ENCODE data around the gene SYNPO2. TPM values are rescaled to one million over a fixed set of nuclear protein-coding genes. Genes with fewer than 3 reads are reported as not detected.

SYNPO2 gene
- total RNA-seq (2021) (0.53 and 0.87 TPM in 2 replicates), Bru-seq, nascent RNA (percentile 23 among the genes with signal in this experiment), BruChase-seq, experiment 1, labeled RNA remaining after a 2-hour chase (percentile 24 among the genes with signal in this experiment), BruChase-seq, experiment 2, labeled RNA remaining after a 6-hour chase (percentile 24 among the genes with signal in this experiment)
- long read RNA-seq = 0 reads

GRCh38 chr4:118888666-118889311 lies at the start of gene SYNPO2:
TSS of gene SYNPO2 (plus strand) at chr4:118888854. CDS start at chr4:118889037, 183 bp downstream.
- H3K36me3 ChIP-seq (ENCODE audit: low read depth) = no peaks in the 10 kb centered on the region
- H3K4me2 ChIP-seq = no peak within 1 kb of the TSS
- intact Hi-C loops (cut with micrococcal nuclease; ENCODE audit: unreplicated experiment) = no loop called here
- H3K9me3 ChIP-seq (ENCODE audit: insufficient read depth, low read depth) = no peaks in the 10 kb centered on the region
- POLR2A ChIA-PET (ENCODE audit: unreplicated experiment) = no interaction called here
- CTCF ChIA-PET = no interaction called here
- no peak within 1 kb of the TSS for H3K27ac ChIP-seq
- BruUV-seq (replicated peaks) = no TSS peak
- H3K79me2 ChIP-seq (ENCODE audit: low read depth) = no peaks in the 10 kb centered on the region
- TF ChIP-seq EZH2 (IDR thresholded peaks at IDR 0.05; ENCODE audit: low read depth) (no peak), CTCF (conservative IDR thresholded peaks at IDR 0.05) (no peak)
- no peaks in the 10 kb centered on the region for H3K4me1 ChIP-seq (replicated peaks; ENCODE audit: insufficient read depth)
- no peaks in the 10 kb centered on the region for H3K9me2 ChIP-seq (ENCODE audit: insufficient read depth)
- H3F3A ChIP-seq (ENCODE audit: insufficient read depth, low read depth) = no peaks in the 10 kb centered on the region
- H3K27me3 ChIP-seq (ENCODE audit: insufficient read depth, low read depth) = no peaks in the 10 kb centered on the region
- H3K4me3 ChIP-seq = no peak within 1 kb of the TSS
- no peaks in the 10 kb centered on the region for H4K20me1 ChIP-seq (ENCODE audit: insufficient read depth)
- DNase-seq = peak in 1 of 2 experiments; percentile 36
- H2AFZ ChIP-seq = no peak within 1 kb of the TSS

DNA sequence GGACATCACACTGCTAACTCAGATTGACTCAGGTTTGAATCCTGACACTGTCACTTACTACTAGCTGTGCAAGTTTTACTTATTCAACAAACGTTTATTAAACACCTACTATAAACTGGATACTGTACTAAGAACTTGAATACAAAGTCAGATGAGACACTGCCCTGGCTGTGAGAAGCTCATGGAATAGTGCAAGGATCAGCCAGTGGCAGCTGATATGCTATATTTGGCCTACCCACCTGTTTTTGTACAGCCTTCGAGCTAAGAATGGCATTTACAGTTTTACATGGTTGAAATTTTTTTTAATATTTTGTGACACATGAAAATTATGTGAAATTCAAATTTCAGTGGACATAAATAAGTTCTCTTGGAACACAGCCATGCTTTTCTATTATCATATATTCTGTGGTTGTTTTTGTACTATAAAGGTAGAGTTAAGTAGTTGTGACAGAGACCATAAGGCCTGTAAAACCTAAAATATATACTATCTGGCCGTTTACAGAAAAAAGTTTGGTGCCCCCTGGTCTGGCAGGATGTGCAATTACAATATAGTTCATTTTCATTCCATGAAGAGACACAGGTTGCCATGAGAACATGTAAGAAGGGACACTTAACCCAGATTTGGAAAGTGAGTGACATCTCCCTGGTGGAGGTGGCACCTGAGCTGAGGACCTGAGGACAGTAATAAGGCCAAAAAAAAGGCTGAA lies 49.3 kb upstream of the SYNPO2 start:
- DNase-seq = no peak
- Histone ChIP-seq H3K4me1 (replicated peaks; ENCODE audit: insufficient read depth) (peaks cover 5% of the 10 kb centered on the region), H3K9me2 (ENCODE audit: insufficient read depth) (no peaks in the 10 kb centered on the region), H3K27me3 (ENCODE audit: insufficient read depth, low read depth) (no peaks in the 10 kb centered on the region), H3K27ac (no peak overlapping the region), H3K36me3 (ENCODE audit: low read depth) (no peaks in the 10 kb centered on the region), H3K4me3 (no peak overlapping the region), H3K9me3 (ENCODE audit: insufficient read depth, low read depth) (no peaks in the 10 kb centered on the region), H3F3A (ENCODE audit: insufficient read depth, low read depth) (peaks cover 11% of the 10 kb centered on the region), H2AFZ (no peak overlapping the region), H4K20me1 (ENCODE audit: insufficient read depth) (no peaks in the 10 kb centered on the region), H3K79me2 (ENCODE audit: low read depth) (peaks cover 4% of the 10 kb centered on the region), H3K4me2 (no peak overlapping the region)
- ChIA-PET CTCF (no interaction called here), POLR2A (ENCODE audit: unreplicated experiment) (no interaction called here)
- no TSS peak for BruUV-seq (replicated peaks)
- TF ChIP-seq CTCF (conservative IDR thresholded peaks at IDR 0.05) = no peak
- no peak for TF ChIP-seq EZH2 (IDR thresholded peaks at IDR 0.05; ENCODE audit: low read depth)
- intact Hi-C loops (cut with micrococcal nuclease; ENCODE audit: unreplicated experiment) = no loop called here

- Histone ChIP-seq H3K4me3 (no peak overlapping the region), H3K4me1 (replicated peaks; ENCODE audit: insufficient read depth) (no peaks in the 10 kb centered on the region; the same call in 1 of the 2 replicates), H3K4me2 (no peak overlapping the region), H3F3A (ENCODE audit: insufficient read depth, low read depth) (no peaks in the 10 kb centered on the region), H3K27ac (no peak overlapping the region), H2AFZ (no peak overlapping the region), H3K9me2 (ENCODE audit: insufficient read depth) (no peaks in the 10 kb centered on the region), H3K79me2 (ENCODE audit: low read depth) (no peaks in the 10 kb centered on the region), H3K9me3 (ENCODE audit: insufficient read depth, low read depth) (no peaks in the 10 kb centered on the region), H3K27me3 (ENCODE audit: insufficient read depth, low read depth) (no peaks in the 10 kb centered on the region), H4K20me1 (ENCODE audit: insufficient read depth) (no peaks in the 10 kb centered on the region), H3K36me3 (ENCODE audit: low read depth) (no peaks in the 10 kb centered on the region)
- no peak for DNase-seq
- intact Hi-C loops (cut with micrococcal nuclease; ENCODE audit: unreplicated experiment) = no loop called here
- CTCF ChIA-PET = no interaction called here
- BruUV-seq (replicated peaks) = no TSS peak
- TF ChIP-seq CTCF (conservative IDR thresholded peaks at IDR 0.05) (no peak), EZH2 (IDR thresholded peaks at IDR 0.05; ENCODE audit: low read depth) (no peak)
- POLR2A ChIA-PET (ENCODE audit: unreplicated experiment) = no interaction called here
Observed at GRCh38 chr4:118842055-118842454, 46.6 kb upstream of the SYNPO2 start.

Measured in PC-9 (cell line).